HG03378 (cell line): ENCODE measurements around the gene CPNE5.

ENCODE experiments used
- ATAC-seq: cut with Tn5 transposase; IDR thresholded peaks from one replicate; pipeline ENCODE4 v1.9.1; 2021; ENCODE audit warnings: mild to moderate bottlenecking, moderate library complexity; ENCODE audit not compliant: unreplicated experiment

CPNE5 gene

GRCh38 chr6:36836111-36837021 lies 2.9 kb downstream of the CPNE5 start:
- no peak for ATAC-seq

GRCh38 chr6:36834576-36835341 lies 4.5 kb downstream of the CPNE5 start:
- ATAC-seq = no peak

- ATAC-seq = no peak
Observed at GRCh38 chr6:36833182-36833789, 6.0 kb downstream of the CPNE5 start.

GRCh38 chr6:36832313-36832712 lies 6.9 kb downstream of the CPNE5 start:
- ATAC-seq = no peak

- ATAC-seq = no peak
Observed at GRCh38 chr6:36830577-36830976, 8.7 kb downstream of the CPNE5 start.

GRCh38 chr6:36829919-36830544 lies 9.2 kb downstream of the CPNE5 start:
- no peak for ATAC-seq

- ATAC-seq = no peak
Observed at GRCh38 chr6:36827261-36828079, 11.8 kb downstream of the CPNE5 start.

GRCh38 chr6:36826520-36827227 lies 12.6 kb downstream of the CPNE5 start:
- ATAC-seq = no peak

- ATAC-seq = no peak
Observed at GRCh38 chr6:36825994-36826393, 13.2 kb downstream of the CPNE5 start.

- ATAC-seq = no peak
Observed at GRCh38 chr6:36825452-36825851, 13.8 kb downstream of the CPNE5 start.

- no peak for ATAC-seq
Observed at GRCh38 chr6:36824253-36824652, 15.0 kb downstream of the CPNE5 start.

GRCh38 chr6:36823421-36824096 lies 15.7 kb downstream of the CPNE5 start:
- ATAC-seq = no peak

- ATAC-seq = no peak
Observed at GRCh38 chr6:36822506-36823269, 16.6 kb downstream of the CPNE5 start.

GRCh38 chr6:36821581-36822335 lies 17.5 kb downstream of the CPNE5 start:
- no peak for ATAC-seq

GRCh38 chr6:36820700-36821580 lies 18.3 kb downstream of the CPNE5 start:
- ATAC-seq = no peak

- no peak for ATAC-seq
Observed at GRCh38 chr6:36818756-36819155, 20.5 kb downstream of the CPNE5 start.

GRCh38 chr6:36817847-36818246 lies 21.4 kb downstream of the CPNE5 start:
- ATAC-seq = no peak
